IPS-11a (cell line): ENCODE results near the gene FAM111B.
"Not testable (repeated sequence)": the region's sequence is repeated elsewhere in the genome, so short reads cannot be mapped to it uniquely, and the experiment has no call there.

Experiments
- H3K4me3 ChIP-seq: one replicate; pipeline ENCODE4 v1.5.1; 2013; ENCODE audit warnings: low read depth, low read length, control low read depth

FAM111B gene

GRCh38 chr11:59106363-59107336 is at the start of gene FAM111B:
Gene FAM111B (plus strand): TSS chr11:59107237. CDS start chr11:59109626, 2,389 bp downstream.
- peak within 1 kb of the TSS; percentile 41 for H3K4me3 ChIP-seq

GRCh38 chr11:59058120-59059033 is 48.7 kb upstream of the FAM111B start:
- H3K4me3 ChIP-seq, result peak overlapping the region; percentile 35

- not testable (repeated sequence) for H3K4me3 ChIP-seq
Observed at GRCh38 chr11:59060096-59060495, 46.9 kb upstream of the FAM111B start.

GRCh38 chr11:59062602-59063529 is 44.2 kb upstream of the FAM111B start:
- no peak overlapping the region for H3K4me3 ChIP-seq

- H3K4me3 ChIP-seq, result not testable (repeated sequence)
Observed at GRCh38 chr11:59063996-59064727, 42.9 kb upstream of the FAM111B start.

- no peak overlapping the region for H3K4me3 ChIP-seq
Observed at GRCh38 chr11:59069087-59069486, 38.0 kb upstream of the FAM111B start.

GRCh38 chr11:59076876-59077571 is 30.0 kb upstream of the FAM111B start:
- H3K4me3 ChIP-seq, result no peak overlapping the region

GRCh38 chr11:59078435-59078834 is 28.6 kb upstream of the FAM111B start:
- H3K4me3 ChIP-seq, result no peak overlapping the region

- H3K4me3 ChIP-seq, result no peak overlapping the region
Observed at GRCh38 chr11:59079086-59079485, 28.0 kb upstream of the FAM111B start.

- not testable (repeated sequence) for H3K4me3 ChIP-seq
Observed at GRCh38 chr11:59080421-59080820, 26.6 kb upstream of the FAM111B start.

- H3K4me3 ChIP-seq, result not testable (repeated sequence)
Observed at GRCh38 chr11:59081430-59082020, 25.5 kb upstream of the FAM111B start.

- not testable (repeated sequence) for H3K4me3 ChIP-seq
Observed at GRCh38 chr11:59086007-59086406, 21.0 kb upstream of the FAM111B start, which contains the start of gene GLYATL1B. Gene GLYATL1B (plus strand): TSS chr11:59086307. CDS start chr11:59086307, 0 bp downstream.

GRCh38 chr11:59088162-59088561 is 18.9 kb upstream of the FAM111B start:
- no peak overlapping the region for H3K4me3 ChIP-seq

- H3K4me3 ChIP-seq, result not testable (repeated sequence)
Observed at GRCh38 chr11:59093576-59093975, 13.5 kb upstream of the FAM111B start.

GRCh38 chr11:59095225-59095624 is 11.8 kb upstream of the FAM111B start:
- not testable (repeated sequence) for H3K4me3 ChIP-seq

- H3K4me3 ChIP-seq, result not testable (repeated sequence)
Observed at GRCh38 chr11:59095972-59096575, 11.0 kb upstream of the FAM111B start.

- H3K4me3 ChIP-seq, result no peak overlapping the region
Observed at GRCh38 chr11:59097113-59097708, 9.8 kb upstream of the FAM111B start.

GRCh38 chr11:59097938-59098337 is 9.1 kb upstream of the FAM111B start:
- not testable (repeated sequence) for H3K4me3 ChIP-seq
